IMR-90 (cell line): ENCODE measurements around the gene ZNF385C. TPM values are rescaled to one million over a fixed set of nuclear protein-coding genes. Genes with fewer than 3 reads are reported as not detected.

Experiments used
- ATAC-seq: fragments of 200-7000 bp; cut with Tn5 transposase; 2 replicates; pipeline ENCODE4 v1.9.1; 2020; ENCODE audit warnings: low read depth, mild to moderate bottlenecking, moderate library complexity
- BruUV-seq: library from RNA; stranded (reverse); fragments of 400-500 nt; replicated peaks from 2 replicates; lab custom pipeline; 2021; lab: Mats Ljungman, UMichigan
- CTCF ChIA-PET: fragments of 300-600 bp; formaldehyde crosslinking; extraction: SDS; loops from one replicate; lab custom pipeline; 2021; ENCODE audit warnings: antibody characterized with exemption; lab: Yijun Ruan, JAX
- POLR2A ChIA-PET: fragments of 300-600 bp; sonication (Branson Sonifier 250); formaldehyde crosslinking; loops from one replicate; lab custom pipeline; 2022; ENCODE audit warnings: antibody characterized with exemption; ENCODE audit not compliant: unreplicated experiment; lab: Charles Lee
- DNase-seq: peaks from one replicate; pipeline ENCODE4 v3.0.0; 2013
- H2AFZ ChIP-seq: replicated peaks from 2 replicates; pipeline ENCODE3; 2013; ENCODE audit warnings: low read length, mild to moderate bottlenecking; ENCODE audit not compliant: poor library complexity
- H2AK5ac ChIP-seq: 2 replicates; pipeline ENCODE4 v1.6.1; 2013; ENCODE audit warnings: low read depth, low read length, inconsistent platforms
- H2AK9ac ChIP-seq: replicated peaks from 2 replicates; pipeline ENCODE3; 2013; ENCODE audit warnings: mild to moderate bottlenecking, low read depth, low read length, moderate library complexity; ENCODE audit not compliant: poor library complexity
- H2BK120ac ChIP-seq: 2 replicates; pipeline ENCODE4 v1.6.1; 2013; ENCODE audit warnings: low read depth, low read length, inconsistent platforms
- H2BK15ac ChIP-seq: 3 replicates; pipeline ENCODE4 v1.6.1; 2013; ENCODE audit warnings: low read depth, low read length, inconsistent platforms
- H2BK20ac ChIP-seq: 2 replicates; pipeline ENCODE4 v1.6.1; 2013; ENCODE audit warnings: low read depth, mild to moderate bottlenecking, inconsistent platforms, low read length, moderate library complexity
- H2BK5ac ChIP-seq: 2 replicates; pipeline ENCODE4 v1.6.1; 2013; ENCODE audit warnings: mild to moderate bottlenecking, low read depth, low read length, inconsistent platforms; ENCODE audit not compliant: poor library complexity, severe bottlenecking
- H3K14ac ChIP-seq: replicated peaks from 2 replicates; pipeline ENCODE4 v1.6.1; 2013; ENCODE audit warnings: low read depth, low read length, inconsistent platforms
- H3K18ac ChIP-seq: 2 replicates; pipeline ENCODE4 v1.6.1; 2013; ENCODE audit warnings: low read depth, low read length, control low read depth
- H3K23ac ChIP-seq: 2 replicates; pipeline ENCODE4 v1.6.1; 2013; ENCODE audit warnings: low read depth, low read length, inconsistent platforms
- H3K27ac ChIP-seq: 2 replicates; pipeline ENCODE4 v1.5.1; 2013; ENCODE audit warnings: mild to moderate bottlenecking, control low read depth, low read length; ENCODE audit not compliant: insufficient read depth
- H3K27me3 ChIP-seq: 2 replicates; pipeline ENCODE4 v1.6.1; 2013; ENCODE audit warnings: low read length; ENCODE audit not compliant: control insufficient read depth, insufficient read depth
- H3K36me3 ChIP-seq: 2 replicates; pipeline ENCODE4 v1.6.1; 2013; ENCODE audit warnings: low read length, mixed read lengths; ENCODE audit not compliant: control insufficient read depth, insufficient read depth
- H3K4ac ChIP-seq: 2 replicates; pipeline ENCODE4 v1.6.1; 2013; ENCODE audit warnings: low read depth, low read length, inconsistent platforms
- H3K4me1 ChIP-seq: 2 replicates; pipeline ENCODE4 v1.6.1; 2013; ENCODE audit warnings: low read length, mixed read lengths; ENCODE audit not compliant: control insufficient read depth, insufficient read depth
- H3K4me2 ChIP-seq: 2 replicates; pipeline ENCODE4 v1.6.1; 2013; ENCODE audit warnings: low read depth, mild to moderate bottlenecking, control low read depth, low read length, moderate library complexity
- H3K4me3 ChIP-seq: 2 replicates; pipeline ENCODE4 v1.5.1; 2013; ENCODE audit warnings: low read depth, mild to moderate bottlenecking, control low read depth, low read length, moderate library complexity; ENCODE audit not compliant: insufficient read depth
- H3K56ac ChIP-seq: 2 replicates; pipeline ENCODE4 v1.6.1; 2013; ENCODE audit warnings: low read length, inconsistent platforms; ENCODE audit not compliant: insufficient read depth; ENCODE audit errors: extremely low read depth
- H3K79me1 ChIP-seq, 2 experiments: 2 replicates each; pipeline ENCODE4 v1.6.1; 2013; ENCODE audit warnings: low read length in 2 of 2, inconsistent platforms in 1 of 2, low read depth in 1 of 2
- H3K9ac ChIP-seq: 2 replicates; pipeline ENCODE4 v1.6.1; 2013; ENCODE audit warnings: low read depth, low read length, control low read depth
- H3K9me1 ChIP-seq: 2 replicates; pipeline ENCODE4 v1.6.1; 2013; ENCODE audit warnings: low read length, inconsistent platforms; ENCODE audit not compliant: insufficient read depth
- H3K9me3 ChIP-seq: 2 replicates; pipeline ENCODE4 v1.6.1; 2013; ENCODE audit warnings: low read length; ENCODE audit not compliant: control insufficient read depth, insufficient read depth
- H4K20me1 ChIP-seq: 2 replicates; pipeline ENCODE4 v1.6.1; 2013; ENCODE audit warnings: low read length, inconsistent platforms; ENCODE audit not compliant: insufficient read depth
- H4K5ac ChIP-seq: 2 replicates; pipeline ENCODE4 v1.6.1; 2013; ENCODE audit warnings: mild to moderate bottlenecking, low read depth, low read length, control low read depth
- H4K8ac ChIP-seq, 2 experiments: 2 replicates each; pipeline ENCODE4 v1.6.1; 2013; ENCODE audit warnings: low read depth in 2 of 2, low read length in 2 of 2, control low read depth in 1 of 2, inconsistent platforms in 1 of 2
- H4K91ac ChIP-seq: 2 replicates; pipeline ENCODE4 v1.6.1; 2013; ENCODE audit warnings: low read depth, low read length, inconsistent platforms; ENCODE audit not compliant: insufficient read depth
- MXI1 ChIP-seq: IDR thresholded peaks from 2 replicates; pipeline ENCODE4 v1.6.1; 2012; ENCODE audit warnings: low read depth, mild to moderate bottlenecking, low read length, moderate library complexity, borderline replicate concordance
- NFE2L2 ChIP-seq: fragments of 150-350 bp; IDR thresholded peaks from 2 replicates; pipeline ENCODE4 v1.6.1; 2016; ENCODE audit warnings: low read depth, mild to moderate bottlenecking, low read length
- WGBS, 2 experiments: methylation state at CpG; one replicate each; pipeline versions ENCODE4 v1.1.5 to v1.1.7; 2013; ENCODE audit warnings: missing lambda C conversion rate in 2 of 2; ENCODE audit not compliant: insufficient read length in 1 of 2; ENCODE audit errors: extremely low coverage in 2 of 2; 5-methylcytosine and 5-hydroxymethylcytosine counted together
- dilution Hi-C: fragments of 300-500 bp; cut with HindIII; formaldehyde crosslinking; loops from one replicate; pipeline ENCODE4 v1.14.3; 2018; ENCODE audit warnings: low sequenced_read_pairs; ENCODE audit not compliant: unreplicated experiment
- in situ Hi-C: fragments of 300-500 bp; cut with MboI; formaldehyde crosslinking; loops from 3 replicates; pipeline ENCODE4 v1.14.3; 2019; ENCODE audit warnings: low sequenced_read_pairs, inconsistent platforms, mixed read lengths
- intact Hi-C: fragments of 100-400 bp; cut with micrococcal nuclease; formaldehyde crosslinking; loops from 2 replicates; pipeline ENCODE4 v1.10.0; 2022
- polyA plus RNA-seq, 3 experiments: library from polyadenylated mRNA; depleted of rRNA; stranded (reverse); fragments of >200 nt; gene quantifications; 2 replicates each; pipeline ENCODE4 v1.2.3, GENCODE V29; 2012; ENCODE audit warnings: low replicate concordance in 1 of 3
- total RNA-seq: library from RNA; depleted of rRNA; stranded (reverse); fragments of >200 nt; gene quantifications from 2 replicates; pipeline ENCODE4 v1.2.3, GENCODE V29; 2012

Gene ZNF385C
- total and polyA plus RNA-seq, 2 of the 4 experiments (the other 2 are of a cell fraction) = not detected

- CTCF ChIA-PET = interaction anchor here (0.6 kb wide), 1 partner anchor 43 kb away, joined by 3 read pairs; no protein-coding TSS in a partner anchor
- H2AFZ ChIP-seq = peak overlapping the region; percentile 94
- DNase-seq = peak; percentile 32
Measured at GRCh38 chr17:42107597-42108576, 9.6 kb upstream of the ZNF385C start.

More at GRCh38 chr17:42107597-42108576, 9.6 kb upstream of the ZNF385C start:
- Histone ChIP-seq H3K18ac (no peak overlapping the region), H2BK5ac (no peak overlapping the region), H3K4me2 (peak overlapping the region; percentile 96), H2AK5ac (0 out of 2 replicates have a peak overlapping the region, but pooled peaks have one; percentile 52), H4K8ac (peak overlapping the region in 1 of 2 experiments; percentile 12; a peak in 1 of 4 replicates), H2AK9ac (peak overlapping the region; percentile 69), H4K20me1 (no peaks in the 10 kb centered on the region), H3K56ac (no peak overlapping the region), H3K9me3 (no peaks in the 10 kb centered on the region), H3K9ac (no peak overlapping the region), H3K9me1 (peaks cover 4% of the 10 kb centered on the region; the same call in 1 of the 2 replicates), H3K36me3 (no peaks in the 10 kb centered on the region), H2BK15ac (no peak overlapping the region; the same call in 2 of the 3 replicates), H3K14ac (0 out of 2 replicates have a peak overlapping the region, but pooled peaks have one; percentile 52), H3K4me1 (peaks cover 6% of the 10 kb centered on the region; the same call in 1 of the 2 replicates), H4K91ac (no peak overlapping the region), H4K5ac (no peak overlapping the region), H3K79me1 (no peaks in the 10 kb centered on the region), H2BK120ac (no peak overlapping the region), H3K4ac (no peak overlapping the region; the same call in 1 of the 2 replicates), H2BK20ac (no peak overlapping the region), H3K27ac (no peak overlapping the region), H3K23ac (no peak overlapping the region), H3K4me3 (peak overlapping the region; percentile 48), H3K27me3 (peaks cover 7% of the 10 kb centered on the region)
- TF ChIP-seq MXI1 = no peak
- TF ChIP-seq NFE2L2 = peak; percentile 41; the same call in 1 of the 2 replicates
- BruUV-seq = no TSS peak
- ATAC-seq = peak; percentile 94
- in situ Hi-C loops (no loop called here), intact Hi-C loops (no loop called here), dilution Hi-C loops (no loop called here)
- WGBS, 2 experiments = 40% methylated on average over 22 of the region's 51 CpGs; no CpG with 5 or more reads in 1 of the 2 experiments
- POLR2A ChIA-PET = no interaction called here
